GM18951 (cell line): ENCODE measurements around the gene WDR74.

ENCODE experiments used
- POLR2A ChIP-seq: IDR thresholded peaks from 4 replicates; pipeline ENCODE4 v1.6.1; 2011; ENCODE audit warnings: mild to moderate bottlenecking; ENCODE audit not compliant: insufficient read length, insufficient read depth; ENCODE audit errors: extremely low read depth
- in situ Hi-C: fragments of 300-500 bp; cut with MboI; formaldehyde crosslinking; loops from one replicate; pipeline ENCODE4 v1.12.0; 2022; ENCODE audit warnings: low sequenced_read_pairs, mixed read lengths, inconsistent platforms; ENCODE audit not compliant: unreplicated experiment

WDR74 gene

DNA sequence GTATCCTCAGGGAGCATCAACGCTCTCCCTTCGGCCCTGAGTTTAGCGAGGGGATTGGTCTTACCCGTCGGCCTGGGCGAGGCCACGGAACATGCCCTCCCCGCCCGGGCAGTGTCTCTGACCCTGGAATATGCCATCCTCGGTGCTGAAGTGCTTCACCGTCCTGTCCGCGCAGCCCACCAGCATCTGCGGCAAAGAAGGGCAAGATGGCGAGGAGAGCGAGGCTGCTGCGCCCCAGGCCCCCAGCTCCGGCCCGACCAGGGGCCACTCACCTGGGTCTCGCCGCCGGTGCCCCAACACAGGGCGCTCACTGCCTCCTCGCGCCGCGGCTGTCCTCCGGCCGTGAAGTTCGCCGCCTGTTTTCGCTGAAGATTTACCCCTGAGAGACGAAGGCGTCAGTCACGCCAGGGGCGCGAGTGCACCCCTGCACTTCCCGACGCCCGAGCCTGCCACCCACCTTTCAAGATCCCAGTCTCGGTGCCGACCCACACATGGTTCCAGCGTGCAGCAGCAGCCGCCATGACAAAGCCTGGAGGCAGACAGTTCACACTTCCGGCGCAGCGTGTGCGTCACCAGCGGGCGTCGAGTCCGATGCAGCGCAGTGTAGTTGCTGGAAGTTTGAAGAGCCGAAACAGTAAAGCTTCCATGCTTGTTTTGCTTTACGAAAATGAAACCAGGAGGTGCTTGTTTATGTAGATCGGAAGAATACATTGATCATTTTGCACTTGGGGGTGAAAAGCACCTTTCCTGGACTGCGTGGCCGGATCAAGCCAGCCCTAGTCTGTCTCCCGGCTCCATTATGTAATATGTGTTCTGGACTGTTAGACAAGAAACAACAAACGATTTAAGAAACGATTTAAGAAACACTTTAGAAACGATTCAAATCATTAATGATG, at the start of gene WDR74:
Gene WDR74, minus strand, starts transcription at position 541 of the 896 bp plus-strand sequence. Its CDS starts 20 bp downstream, at position 521.
- TF ChIP-seq POLR2A = peak; percentile 93
- in situ Hi-C loops = no loop called here

DNA sequence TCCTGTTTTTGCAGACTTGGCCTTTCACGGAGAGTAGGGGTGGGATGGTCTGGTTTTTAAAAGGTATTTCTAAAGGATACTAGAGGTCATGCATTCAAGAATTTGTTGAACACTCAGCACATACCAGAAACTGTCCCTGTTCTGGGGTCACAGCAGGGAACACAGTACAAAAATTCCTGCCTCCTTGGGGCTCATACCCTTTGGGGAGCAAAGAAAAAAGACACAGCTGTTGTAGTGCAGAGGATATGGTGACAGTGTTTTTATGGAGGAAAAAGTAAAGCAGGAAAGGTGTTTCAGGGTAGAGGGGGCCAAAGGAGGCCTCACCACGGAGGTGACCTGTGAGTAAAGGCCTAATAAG, 49.7 kb upstream of the WDR74 start:
- in situ Hi-C loops = no loop called here
- TF ChIP-seq POLR2A = no peak

DNA sequence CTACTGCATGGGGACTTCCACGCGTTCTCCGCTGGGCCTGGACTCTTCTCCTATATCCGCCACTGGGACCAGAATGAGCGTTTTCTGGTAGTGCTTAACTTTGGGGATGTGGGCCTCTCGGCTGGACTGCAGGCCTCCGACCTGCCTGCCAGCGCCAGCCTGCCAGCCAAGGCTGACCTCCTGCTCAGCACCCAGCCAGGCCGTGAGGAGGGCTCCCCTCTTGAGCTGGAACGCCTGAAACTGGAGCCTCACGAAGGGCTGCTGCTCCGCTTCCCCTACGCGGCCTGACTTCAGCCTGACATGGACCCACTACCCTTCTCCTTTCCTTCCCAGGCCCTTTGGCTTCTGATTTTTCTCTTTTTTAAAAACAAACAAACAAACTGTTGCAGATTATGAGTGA, 49.0 kb upstream of the WDR74 start:
- in situ Hi-C loops = no loop called here
- no peak for TF ChIP-seq POLR2A

DNA sequence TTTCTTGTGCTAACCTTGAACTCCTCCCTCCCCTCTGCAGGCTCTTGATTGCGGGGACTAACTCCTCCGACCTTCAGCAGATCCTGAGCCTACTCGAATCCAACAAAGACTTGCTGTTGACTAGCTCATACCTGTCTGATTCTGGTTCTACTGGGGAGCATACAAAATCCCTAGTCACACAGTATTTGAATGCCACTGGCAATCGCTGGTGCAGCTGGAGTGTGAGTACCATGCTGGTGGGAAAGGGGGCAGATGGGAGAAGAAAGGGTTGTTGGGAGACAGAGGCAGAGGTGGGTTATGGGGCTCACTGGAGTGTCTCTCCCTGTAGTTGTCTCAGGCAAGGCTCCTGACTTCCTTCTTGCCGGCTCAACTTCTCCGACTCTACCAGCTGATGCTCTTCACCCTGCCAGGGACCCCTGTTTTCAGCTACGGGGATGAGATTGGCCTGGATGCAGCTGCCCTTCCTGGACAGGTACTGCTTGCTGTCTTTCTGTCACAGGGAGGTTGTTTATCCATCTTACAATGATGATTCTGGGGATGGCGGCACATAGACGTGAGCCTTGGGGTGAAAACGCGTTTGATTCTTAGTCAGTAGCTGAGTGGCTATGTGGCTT, 45.9 kb upstream of the WDR74 start:
- no peak for TF ChIP-seq POLR2A
- in situ Hi-C loops = no loop called here

DNA sequence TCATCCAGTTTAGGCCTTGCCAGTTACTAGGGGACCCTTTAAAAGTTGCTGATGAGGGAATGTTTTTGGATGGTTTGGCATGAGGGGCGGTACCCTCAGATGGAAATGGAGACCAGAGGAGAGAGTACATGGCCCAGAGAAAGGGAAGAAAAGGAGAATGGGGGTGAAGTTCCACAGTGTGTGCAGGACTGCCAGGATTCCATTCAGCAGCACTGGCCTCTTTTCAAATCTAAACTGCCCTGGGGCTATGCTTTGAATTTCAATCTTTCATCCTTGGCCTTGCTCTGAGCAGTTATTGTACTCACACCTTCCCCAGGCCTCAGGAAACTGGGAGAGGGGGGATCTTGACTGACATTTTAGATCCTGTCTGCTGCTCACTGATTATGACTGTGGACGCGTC, 44.3 kb upstream of the WDR74 start:
- in situ Hi-C loops = no loop called here

DNA sequence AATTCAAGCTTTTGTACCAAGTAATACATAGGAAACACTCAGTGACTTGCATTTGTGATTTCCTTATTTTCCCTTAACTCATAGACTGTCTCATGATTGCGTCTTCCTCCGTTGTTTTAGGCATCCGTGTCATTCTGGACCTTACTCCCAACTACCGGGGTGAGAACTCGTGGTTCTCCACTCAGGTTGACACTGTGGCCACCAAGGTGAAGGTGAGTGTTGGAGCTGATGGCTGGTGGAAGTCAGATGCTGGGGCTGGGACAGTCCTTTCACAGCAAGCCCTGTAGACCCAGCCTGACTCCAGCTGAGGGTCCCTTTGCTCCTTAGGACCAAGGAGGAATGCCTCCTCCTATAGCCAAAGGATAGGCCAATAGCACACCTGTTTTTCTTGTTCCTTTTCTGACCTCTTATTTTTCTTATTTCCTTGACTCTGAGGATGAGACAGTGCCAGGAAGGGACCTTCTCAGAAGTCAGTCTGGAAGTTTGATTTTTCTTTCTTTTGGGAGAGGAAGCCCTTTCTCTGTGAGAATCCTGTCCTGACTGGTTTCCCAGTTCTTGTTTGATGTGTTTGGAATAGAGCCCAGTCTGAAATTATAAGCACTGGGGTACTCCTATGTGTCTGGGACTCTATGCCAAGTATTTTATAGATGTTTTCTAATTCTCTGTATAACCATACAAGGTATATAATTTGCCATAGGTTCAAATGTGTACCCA, 43.6 kb upstream of the WDR74 start:
- TF ChIP-seq POLR2A = no peak
- in situ Hi-C loops = no loop called here

More for the DNA sequence above, 44.3 kb upstream of the WDR74 start:
- TF ChIP-seq POLR2A = no peak

DNA sequence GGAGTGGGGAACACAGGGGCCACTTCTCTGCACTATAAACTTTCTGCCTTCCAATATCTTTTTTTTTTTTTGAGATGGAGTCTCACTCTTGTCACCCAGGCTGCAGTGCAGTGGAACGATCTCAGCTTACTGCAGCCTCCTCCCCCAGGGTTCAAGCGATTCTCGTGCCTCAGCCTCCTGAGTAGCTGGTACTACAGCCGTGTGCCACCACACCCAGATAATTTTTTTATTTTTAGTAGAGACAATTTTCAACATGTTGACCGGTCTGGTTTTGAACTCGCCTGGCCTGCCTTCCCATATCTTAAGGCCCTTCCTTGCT, 43.0 kb upstream of the WDR74 start:
- no peak for TF ChIP-seq POLR2A
- in situ Hi-C loops = no loop called here

DNA sequence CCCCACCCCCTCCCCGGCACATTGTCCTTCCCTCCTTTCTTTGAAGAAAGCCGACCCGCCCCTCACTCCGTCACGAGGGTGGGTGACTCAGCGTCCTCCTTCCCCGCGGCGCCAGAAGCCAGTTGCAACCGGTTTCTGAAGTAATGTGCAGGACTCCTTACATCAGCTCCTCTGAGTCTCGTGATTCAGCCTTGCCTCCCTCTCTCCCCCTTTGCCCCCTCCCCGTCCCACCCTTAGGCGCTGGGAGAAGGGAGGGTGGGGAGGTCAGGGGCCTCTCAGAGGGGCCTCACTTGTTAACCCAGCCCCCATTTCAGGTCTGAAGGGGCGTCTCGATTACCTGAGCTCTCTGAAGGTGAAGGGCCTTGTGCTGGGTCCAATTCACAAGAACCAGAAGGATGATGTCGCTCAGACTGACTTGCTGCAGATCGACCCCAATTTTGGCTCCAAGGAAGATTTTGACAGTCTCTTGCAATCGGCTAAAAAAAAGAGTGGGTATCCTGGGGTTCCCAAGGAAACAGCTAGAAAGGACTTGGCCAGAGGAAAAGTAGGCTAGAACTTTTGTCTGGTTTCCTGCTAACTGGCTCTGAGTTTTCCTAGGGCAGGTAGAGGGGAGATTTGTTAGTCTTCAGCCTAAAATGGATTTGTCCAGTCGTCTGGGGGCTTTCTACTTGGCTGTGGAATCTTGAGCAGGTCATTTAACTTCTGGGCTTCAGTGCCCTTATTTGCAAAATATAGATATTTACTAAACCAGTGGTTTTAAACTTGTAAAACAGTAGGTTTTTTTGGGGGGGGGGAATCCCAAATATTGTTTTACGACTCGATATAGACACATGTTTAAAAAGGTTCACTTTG, 42.4 kb upstream of the WDR74 start:
- peak; percentile 43 for TF ChIP-seq POLR2A
- in situ Hi-C loops = no loop called here

DNA sequence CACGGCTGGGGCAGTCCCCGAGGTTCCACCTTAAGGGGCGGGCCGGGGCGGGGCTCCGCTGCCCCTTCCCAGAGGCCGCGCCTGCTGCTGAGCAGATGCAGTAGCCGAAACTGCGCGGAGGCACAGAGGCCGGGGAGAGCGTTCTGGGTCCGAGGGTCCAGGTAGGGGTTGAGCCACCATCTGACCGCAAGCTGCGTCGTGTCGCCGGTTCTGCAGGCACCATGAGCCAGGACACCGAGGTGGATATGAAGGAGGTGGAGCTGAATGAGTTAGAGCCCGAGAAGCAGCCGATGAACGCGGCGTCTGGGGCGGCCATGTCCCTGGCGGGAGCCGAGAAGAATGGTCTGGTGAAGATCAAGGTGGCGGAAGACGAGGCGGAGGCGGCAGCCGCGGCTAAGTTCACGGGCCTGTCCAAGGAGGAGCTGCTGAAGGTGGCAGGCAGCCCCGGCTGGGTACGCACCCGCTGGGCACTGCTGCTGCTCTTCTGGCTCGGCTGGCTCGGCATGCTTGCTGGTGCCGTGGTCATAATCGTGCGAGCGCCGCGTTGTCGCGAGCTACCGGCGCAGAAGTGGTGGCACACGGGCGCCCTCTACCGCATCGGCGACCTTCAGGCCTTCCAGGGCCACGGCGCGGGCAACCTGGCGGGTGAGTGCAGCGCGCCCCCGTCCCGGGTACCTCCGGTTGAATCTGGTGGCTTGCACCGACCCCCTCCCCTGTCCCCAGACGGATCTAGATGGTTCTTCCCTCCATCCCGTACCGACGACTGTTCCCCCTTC, 41.6 kb upstream of the WDR74 start, which contains the start of gene SLC3A2:
Gene SLC3A2, plus strand, starts transcription at position 94 of the 776 bp plus-strand sequence. Its CDS starts 128 bp downstream, at position 222.
- in situ Hi-C loops = no loop called here
- peak; percentile 99 for TF ChIP-seq POLR2A

DNA sequence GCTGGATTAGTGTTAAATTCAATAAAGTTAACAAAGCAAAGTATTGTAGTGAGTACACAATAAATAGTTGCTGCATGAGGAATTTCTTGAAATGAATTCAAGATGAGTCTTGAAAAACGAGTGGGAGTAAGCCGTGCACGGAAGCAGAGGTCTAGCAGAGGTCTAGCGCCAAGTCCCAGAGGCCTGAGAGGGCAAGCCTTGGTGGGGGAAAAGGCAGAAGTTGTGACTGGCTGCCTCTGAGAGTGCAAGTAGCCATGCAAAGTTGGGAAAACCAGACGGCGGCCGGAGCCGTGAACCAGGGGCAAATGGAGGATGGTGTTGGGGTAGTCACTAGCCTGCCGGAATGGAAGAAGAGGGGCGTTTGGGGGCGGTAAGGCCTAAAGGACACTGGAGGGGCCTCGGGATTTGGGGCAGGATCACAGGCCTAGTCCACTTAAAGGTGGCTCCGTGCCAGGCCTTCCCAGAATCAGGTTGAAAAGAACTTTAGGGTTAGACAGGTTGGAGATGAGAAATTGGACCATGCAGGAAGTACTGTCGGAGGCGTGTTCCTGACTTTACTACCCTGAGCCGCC, 40.9 kb upstream of the WDR74 start:
- in situ Hi-C loops = no loop called here
- TF ChIP-seq POLR2A = no peak

DNA sequence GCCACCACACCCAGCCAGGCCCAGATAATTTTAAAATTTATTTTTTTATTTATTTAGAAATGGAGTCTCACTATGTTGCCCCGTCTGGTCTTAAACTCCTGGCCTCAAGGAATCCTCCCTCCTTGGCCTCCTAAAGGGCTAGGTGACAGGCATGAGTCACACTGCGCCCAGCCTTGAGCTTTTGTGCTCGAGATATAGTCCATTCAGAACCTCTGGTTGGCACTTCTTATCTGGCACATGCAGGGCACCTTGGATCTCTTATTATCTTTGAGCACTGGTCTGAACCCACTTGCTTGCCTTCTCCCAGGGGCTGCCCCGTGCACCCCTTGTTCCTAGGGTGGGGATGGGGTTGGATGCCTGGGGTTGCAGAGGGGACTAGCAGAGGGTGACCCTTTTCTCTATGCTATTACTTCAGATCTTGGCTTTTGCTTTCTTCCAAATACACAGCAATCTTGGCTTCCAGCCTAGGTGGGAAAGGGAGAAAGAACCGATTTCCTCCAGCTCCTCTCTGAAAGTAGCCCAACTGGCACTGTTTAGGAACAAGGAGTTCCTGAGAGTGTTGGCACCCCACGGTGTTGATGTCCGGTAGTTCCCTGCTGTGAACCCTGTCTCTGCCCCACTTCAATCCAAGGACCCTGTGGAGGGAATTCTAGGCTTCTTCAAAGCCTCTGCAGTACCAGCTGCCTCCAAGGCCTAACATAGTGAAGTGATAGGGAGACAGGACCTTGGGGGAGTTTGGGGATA, 40.0 kb upstream of the WDR74 start:
- in situ Hi-C loops = no loop called here
- TF ChIP-seq POLR2A = no peak
